ENCODE data around the gene GNAQ. TPM values are rescaled to one million over a fixed set of nuclear protein-coding genes. Genes with fewer than 3 reads are reported as not detected.

GNAQ gene
- total RNA-seq, 2 donors from 2014 or later: 46.0 to 58.8 TPM

GRCh38 chr9:78047106-78047505 is 15.5 kb upstream of the GNAQ start:
- H3K27me3 ChIP-seq (replicated peaks; ENCODE audit: insufficient read depth): no peaks in the 10 kb centered on the region
- DNase-seq (ENCODE audit: low spot score): no peak
- H3K4me3 ChIP-seq: no peak overlapping the region
- no peak overlapping the region for H3K27ac ChIP-seq
- H3K9me3 ChIP-seq: no peaks in the 10 kb centered on the region
- no peak for ATAC-seq (ENCODE audit: insufficient number of reproducible peaks, low FRiP score, low read depth)
- no peak for TF ChIP-seq CTCF (IDR thresholded peaks at IDR 0.05)
- no peaks in the 10 kb centered on the region for H3K36me3 ChIP-seq
- no peaks in the 10 kb centered on the region for H3K4me1 ChIP-seq (ENCODE audit: control insufficient read depth in 1 of 2, low read depth in 2 of 2)

- DNase-seq (ENCODE audit: low spot score): no peak
- Histone ChIP-seq H3K27ac (no peak overlapping the region), H3K4me3 (no peak overlapping the region), H3K27me3 (replicated peaks; ENCODE audit: insufficient read depth) (no peaks in the 10 kb centered on the region), H3K9me3 (no peaks in the 10 kb centered on the region), H3K36me3 (no peaks in the 10 kb centered on the region), H3K4me1 (ENCODE audit: control insufficient read depth in 1 of 2, low read depth in 2 of 2) (no peaks in the 10 kb centered on the region)
- TF ChIP-seq CTCF (IDR thresholded peaks at IDR 0.05): no peak
- no peak for ATAC-seq (ENCODE audit: insufficient number of reproducible peaks, low FRiP score, low read depth)
Observed at GRCh38 chr9:78046112-78046511, 14.5 kb upstream of the GNAQ start.

- Histone ChIP-seq H3K4me1 (ENCODE audit: control insufficient read depth in 1 of 2, low read depth in 2 of 2) (no peaks in the 10 kb centered on the region), H3K9me3 (no peaks in the 10 kb centered on the region), H3K27ac (no peak overlapping the region), H3K27me3 (replicated peaks; ENCODE audit: insufficient read depth) (no peaks in the 10 kb centered on the region), H3K36me3 (no peaks in the 10 kb centered on the region), H3K4me3 (no peak overlapping the region)
- no peak for TF ChIP-seq CTCF (IDR thresholded peaks at IDR 0.05)
- ATAC-seq (ENCODE audit: insufficient number of reproducible peaks, low FRiP score, low read depth) (no peak), DNase-seq (ENCODE audit: low spot score) (no peak)
Observed at GRCh38 chr9:78044886-78045285, 13.3 kb upstream of the GNAQ start.

GRCh38 chr9:78044189-78044588 is 12.6 kb upstream of the GNAQ start:
- Histone ChIP-seq H3K36me3 (no peaks in the 10 kb centered on the region), H3K4me3 (no peak overlapping the region), H3K27ac (no peak overlapping the region), H3K4me1 (ENCODE audit: control insufficient read depth in 1 of 2, low read depth in 2 of 2) (no peaks in the 10 kb centered on the region), H3K27me3 (replicated peaks; ENCODE audit: insufficient read depth) (no peaks in the 10 kb centered on the region), H3K9me3 (no peaks in the 10 kb centered on the region)
- no peak for ATAC-seq (ENCODE audit: insufficient number of reproducible peaks, low FRiP score, low read depth)
- no peak for DNase-seq (ENCODE audit: low spot score)
- TF ChIP-seq CTCF (IDR thresholded peaks at IDR 0.05): no peak

GRCh38 chr9:78041971-78042370 is 10.4 kb upstream of the GNAQ start:
- H3K4me3 ChIP-seq: no peak overlapping the region
- H3K36me3 ChIP-seq: no peaks in the 10 kb centered on the region
- TF ChIP-seq CTCF (IDR thresholded peaks at IDR 0.05): no peak
- ATAC-seq (ENCODE audit: insufficient number of reproducible peaks, low FRiP score, low read depth) (no peak), DNase-seq (ENCODE audit: low spot score) (no peak)
- no peaks in the 10 kb centered on the region for H3K9me3 ChIP-seq
- no peaks in the 10 kb centered on the region for H3K4me1 ChIP-seq (ENCODE audit: control insufficient read depth in 1 of 2, low read depth in 2 of 2)
- H3K27ac ChIP-seq: no peak overlapping the region
- no peaks in the 10 kb centered on the region for H3K27me3 ChIP-seq (replicated peaks; ENCODE audit: insufficient read depth)
